K562 (cell line): Measurements from ENCODE around the gene FLVCR2.

Experiments used
- DPF2 ChIP-seq: fragments of 450-650 bp; IDR thresholded peaks from 2 replicates; pipeline ENCODE4 v1.6.1; 2016
- NR2F6 ChIP-seq: fragments of 450-650 bp; formaldehyde crosslinking; IDR thresholded peaks from 2 replicates; pipeline ENCODE4 v1.4.0; 2020; ENCODE audit warnings: mild to moderate bottlenecking
- PTRF ChIP-seq: fragments of 450-650 bp; IDR thresholded peaks from 2 replicates; pipeline ENCODE4 v1.6.1; 2016; ENCODE audit warnings: mild to moderate bottlenecking, missing genetic modification characterization, missing compliant biosample characterization
- TBP ChIP-seq: optimal IDR thresholded peaks from 2 replicates; pipeline ENCODE3; 2011; ENCODE audit warnings: low read depth, low read length, improper control_type of control experiment
- TF ChIP-seq, protein P1 (sequence below): sonication (generic); formaldehyde crosslinking; IDR thresholded peaks from 2 replicates; pipeline ENCODE4 v1.8.1; 2023; ENCODE audit warnings: mild to moderate bottlenecking, missing genetic modification reagents

DNA sequence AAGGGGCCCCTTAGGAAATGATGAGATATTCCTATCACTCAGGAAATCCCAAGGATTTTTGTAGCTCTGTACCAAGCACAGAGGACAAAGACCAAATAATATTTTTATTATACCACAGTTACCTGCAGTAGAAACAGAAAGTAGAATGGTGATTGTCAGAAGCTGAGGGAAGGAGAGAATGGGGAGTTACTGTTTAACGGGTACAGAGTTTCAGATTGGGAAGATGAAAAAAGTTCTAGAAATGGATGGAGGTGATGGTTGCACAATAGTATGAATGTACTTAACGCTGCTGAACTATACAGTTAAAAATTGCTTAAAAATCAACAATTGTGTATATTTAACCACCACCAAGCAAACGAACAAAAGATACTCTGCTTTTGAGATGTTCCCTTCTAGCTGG lies 24.1 kb downstream of the FLVCR2 start:
- TF ChIP-seq, protein P1, sequence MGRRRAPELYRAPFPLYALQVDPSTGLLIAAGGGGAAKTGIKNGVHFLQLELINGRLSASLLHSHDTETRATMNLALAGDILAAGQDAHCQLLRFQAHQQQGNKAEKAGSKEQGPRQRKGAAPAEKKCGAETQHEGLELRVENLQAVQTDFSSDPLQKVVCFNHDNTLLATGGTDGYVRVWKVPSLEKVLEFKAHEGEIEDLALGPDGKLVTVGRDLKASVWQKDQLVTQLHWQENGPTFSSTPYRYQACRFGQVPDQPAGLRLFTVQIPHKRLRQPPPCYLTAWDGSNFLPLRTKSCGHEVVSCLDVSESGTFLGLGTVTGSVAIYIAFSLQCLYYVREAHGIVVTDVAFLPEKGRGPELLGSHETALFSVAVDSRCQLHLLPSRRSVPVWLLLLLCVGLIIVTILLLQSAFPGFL (CRISPR knock-in tag): no peak
- no peak for TF ChIP-seq TBP
- no peak for TF ChIP-seq PTRF (tag)
- no peak for TF ChIP-seq NR2F6 (CRISPR knock-in tag)
- no peak for TF ChIP-seq DPF2
